H1 (cell line): ENCODE data around the gene DEAF1. TPM values are rescaled to one million over a fixed set of nuclear protein-coding genes. Genes with fewer than 3 reads are reported as not detected.

Experiments used
- CTCF ChIA-PET: fragments of 300-600 bp; sonication (Branson Sonifier 250); formaldehyde crosslinking; loops from one replicate; lab custom pipeline; 2021; ENCODE audit not compliant: partially characterized antibody; lab: Charles Lee
- POLR2A ChIA-PET: fragments of 300-600 bp; sonication (Branson Sonifier 250); formaldehyde crosslinking; loops from one replicate; lab custom pipeline; 2021; ENCODE audit warnings: inconsistent platforms; ENCODE audit not compliant: partially characterized antibody; lab: Charles Lee
- DNase-seq, 2 experiments: peaks; one replicate each; pipeline versions ENCODE4 v3.0.0 to v3.0.0-alpha.2; 2010 to 2022; ENCODE audit warnings: low spot score in 2 of 2, low read depth in 1 of 2, mixed read lengths in 1 of 2
- FAIRE-seq: peaks from 2 replicates; lab custom pipeline; 2011; peaks lifted over from hg19 to GRCh38; lab: Jason Lieb, UNC
- H2AFZ ChIP-seq: 2 replicates; pipeline ENCODE4 v1.8.1; 2012; ENCODE audit warnings: low read length, inconsistent platforms
- H2AK5ac ChIP-seq: 2 replicates; pipeline ENCODE4 v1.6.1; 2013; ENCODE audit warnings: low read depth, low read length
- H2BK120ac ChIP-seq: replicated peaks from 2 replicates; pipeline ENCODE3; 2013; ENCODE audit warnings: low read depth, low read length, inconsistent platforms
- H2BK12ac ChIP-seq: 2 replicates; pipeline ENCODE4 v1.6.1; 2013; ENCODE audit warnings: low read depth, low read length
- H2BK15ac ChIP-seq: 2 replicates; pipeline ENCODE4 v1.6.1; 2013; ENCODE audit warnings: low read length
- H2BK20ac ChIP-seq: 2 replicates; pipeline ENCODE4 v1.6.1; 2013; ENCODE audit warnings: low read length
- H2BK5ac ChIP-seq: 2 replicates; pipeline ENCODE4 v1.6.1; 2013; ENCODE audit warnings: low read depth, low read length
- H3K14ac ChIP-seq: 2 replicates; pipeline ENCODE4 v1.6.1; 2013; ENCODE audit warnings: inconsistent platforms; ENCODE audit not compliant: insufficient read length
- H3K18ac ChIP-seq: 2 replicates; pipeline ENCODE4 v1.6.1; 2013; ENCODE audit warnings: low read length; ENCODE audit errors: extremely low read depth
- H3K23ac ChIP-seq: 2 replicates; pipeline ENCODE4 v1.6.1; 2013; ENCODE audit warnings: inconsistent platforms; ENCODE audit not compliant: insufficient read length
- H3K23me2 ChIP-seq: 2 replicates; pipeline ENCODE4 v1.6.1; 2013; ENCODE audit warnings: low read depth, low read length
- H3K27ac ChIP-seq: 2 replicates; pipeline ENCODE4 v1.6.1; 2011; ENCODE audit warnings: low read depth, low read length, inconsistent platforms
- H3K27me3 ChIP-seq, 4 experiments: replicated peaks in 1 of 4; 1 replicate in 1 of 4; 2 replicates in 3 of 4; pipeline versions ENCODE4 v1.6.1 to v1.8.1; 2011 to 2013; ENCODE audit warnings: low read length in 3 of 4, mild to moderate bottlenecking in 3 of 4, inconsistent platforms in 2 of 4, mixed read lengths in 2 of 4, moderate library complexity in 1 of 4; ENCODE audit not compliant: control insufficient read depth in 3 of 4, insufficient read depth in 3 of 4; ENCODE audit errors: extremely low read depth in 1 of 4
- H3K36me3 ChIP-seq, 4 experiments: 2 replicates each; pipeline versions ENCODE4 v1.6.1 to v1.8.1; 2011 to 2013; ENCODE audit warnings: mild to moderate bottlenecking in 4 of 4, low read length in 3 of 4, moderate library complexity in 2 of 4, control low read depth in 1 of 4, inconsistent platforms in 1 of 4; ENCODE audit not compliant: insufficient read depth in 4 of 4, control insufficient read depth in 2 of 4
- H3K4ac ChIP-seq: replicated peaks from 2 replicates; pipeline ENCODE3; 2013; ENCODE audit warnings: low read length, low read depth, mixed read lengths, inconsistent platforms; ENCODE audit not compliant: insufficient read length
- H3K4me1 ChIP-seq, 4 experiments: replicated peaks in 1 of 4; 1 replicate in 1 of 4; 2 replicates in 3 of 4; pipeline versions ENCODE4 v1.6.1 to v1.8.1; 2011 to 2013; ENCODE audit warnings: low read length in 3 of 4, inconsistent platforms in 2 of 4, mixed read lengths in 1 of 4; ENCODE audit not compliant: insufficient read depth in 4 of 4, control insufficient read depth in 3 of 4
- H3K4me2 ChIP-seq, 2 experiments: 2 replicates each; pipeline versions ENCODE4 v1.6.1 to v1.8.1; 2011 to 2013; ENCODE audit warnings: low read depth in 2 of 2, low read length in 2 of 2, control low read depth in 1 of 2, inconsistent platforms in 1 of 2, mild to moderate bottlenecking in 1 of 2; ENCODE audit not compliant: insufficient read depth in 1 of 2
- H3K4me3 ChIP-seq, 4 experiments: fragments of 200-600, 300-600 bp in 1 of 4; sonication (generic), shearing (Covaris generic), sonication (Bioruptor Twin) in 1 of 4; 2 replicates each; pipeline versions ENCODE4 v1.5.1 to v1.8.1; 2011 to 2016; ENCODE audit warnings: low read length in 4 of 4, low read depth in 3 of 4, control low read depth in 2 of 4, inconsistent platforms in 2 of 4, mild to moderate bottlenecking in 2 of 4, mixed read lengths in 1 of 4, moderate library complexity in 1 of 4; ENCODE audit not compliant: insufficient read depth in 2 of 4; ENCODE audit errors: extremely low read depth in 1 of 4
- H3K56ac ChIP-seq: replicated peaks from 2 replicates; pipeline ENCODE3; 2013; ENCODE audit warnings: low read depth, mild to moderate bottlenecking, mixed read lengths, low read length, inconsistent platforms; ENCODE audit not compliant: insufficient read length
- H3K79me1 ChIP-seq: 2 replicates; pipeline ENCODE4 v1.6.1; 2013; ENCODE audit warnings: low read depth, low read length, control low read depth
- H3K79me2 ChIP-seq, 2 experiments: 2 replicates each; pipeline versions ENCODE4 v1.6.1 to v1.8.1; 2012 to 2013; ENCODE audit warnings: low read length in 2 of 2, mild to moderate bottlenecking in 2 of 2, inconsistent platforms in 1 of 2; ENCODE audit not compliant: insufficient read depth in 2 of 2, control insufficient read depth in 1 of 2
- H3K9ac ChIP-seq, 4 experiments: replicated peaks in 1 of 4; 1 replicate in 1 of 4; 2 replicates in 3 of 4; pipeline versions ENCODE4 v1.6.1 to v1.8.1; 2011 to 2013; ENCODE audit warnings: low read depth in 3 of 4, low read length in 3 of 4, control low read depth in 2 of 4, mild to moderate bottlenecking in 2 of 4, moderate library complexity in 2 of 4, inconsistent platforms in 1 of 4; ENCODE audit errors: extremely low read depth in 1 of 4
- H3K9me3 ChIP-seq, 2 experiments: 2 replicates each; pipeline versions ENCODE4 v1.6.1 to v1.8.1; 2012 to 2013; ENCODE audit warnings: mild to moderate bottlenecking in 2 of 2, moderate library complexity in 2 of 2, control low read depth in 1 of 2, inconsistent platforms in 1 of 2, low read depth in 1 of 2, low read length in 1 of 2, mixed read lengths in 1 of 2; ENCODE audit not compliant: insufficient read depth in 2 of 2
- H4K20me1 ChIP-seq, 2 experiments: replicated peaks in 1 of 2; 2 replicates each; pipeline versions ENCODE3 to v1.8.1; 2011 to 2013; ENCODE audit warnings: inconsistent platforms in 2 of 2, low read length in 2 of 2, mild to moderate bottlenecking in 1 of 2; ENCODE audit not compliant: insufficient read depth in 2 of 2, control insufficient read depth in 1 of 2
- H4K5ac ChIP-seq: 2 replicates; pipeline ENCODE4 v1.6.1; 2013; ENCODE audit warnings: low read length, low read depth, mixed read lengths, inconsistent platforms; ENCODE audit not compliant: insufficient read length
- H4K8ac ChIP-seq: 2 replicates; pipeline ENCODE4 v1.8.0; 2013; ENCODE audit warnings: mild to moderate bottlenecking, moderate library complexity, low read length, inconsistent platforms; ENCODE audit not compliant: insufficient read depth; ENCODE audit errors: extremely low read depth
- H4K91ac ChIP-seq: replicated peaks from 2 replicates; pipeline ENCODE3; 2013; ENCODE audit warnings: low read length, mixed read lengths, inconsistent platforms; ENCODE audit not compliant: insufficient read length
- ASH2L ChIP-seq: fragments of 200-600, 300-600 bp; sonication (generic); IDR thresholded peaks from one replicate; pipeline ENCODE4 v1.7.1; 2017; ENCODE audit warnings: low read length
- CHD2 ChIP-seq: IDR thresholded peaks from 2 replicates; pipeline ENCODE4 v1.6.1; 2012; ENCODE audit warnings: low read length, improper control_type of control experiment
- HDAC6 ChIP-seq: IDR thresholded peaks from one replicate; pipeline ENCODE4 v1.7.1; 2012; ENCODE audit warnings: low read depth, mild to moderate bottlenecking, inconsistent platforms, low read length, moderate library complexity
- MAX ChIP-seq: IDR thresholded peaks from 2 replicates; pipeline ENCODE4 v1.6.1; 2012; ENCODE audit warnings: inconsistent platforms
- POLR2AphosphoS5 ChIP-seq: IDR thresholded peaks from 2 replicates; pipeline ENCODE4 v1.6.1; 2011; ENCODE audit warnings: low read depth, low read length
- RBBP5 ChIP-seq: IDR thresholded peaks from 2 replicates; pipeline ENCODE4 v1.7.1; 2012; ENCODE audit warnings: low read depth, mild to moderate bottlenecking, inconsistent platforms, low read length, moderate library complexity, borderline replicate concordance
- SP4 ChIP-seq: IDR thresholded peaks from 2 replicates; pipeline ENCODE4 v1.6.1; 2012; ENCODE audit warnings: low read length, inconsistent platforms
- TEAD4 ChIP-seq: IDR thresholded peaks from 2 replicates; pipeline ENCODE4 v1.6.1; 2012; ENCODE audit warnings: low read depth, low read length, inconsistent platforms, mixed read lengths
- ZNF274 ChIP-seq: IDR thresholded peaks from 2 replicates; pipeline ENCODE4 v1.7.0; 2012; ENCODE audit warnings: low read length, borderline replicate concordance; ENCODE audit errors: extremely low read depth
- WGBS, 2 experiments: shearing (Covaris generic) in 1 of 2; methylation state at CpG; one replicate each; pipeline versions ENCODE4 v1.1.6 to v1.1.7; 2013 to 2015; ENCODE audit warnings: low lambda C conversion rate in 2 of 2, mixed read lengths in 2 of 2, inconsistent platforms in 1 of 2, low coverage in 1 of 2, missing lambda C conversion rate in 1 of 2; ENCODE audit not compliant: insufficient replicate concordance in 2 of 2, insufficient coverage in 1 of 2, insufficient read length in 1 of 2; ENCODE audit errors: extremely low coverage in 1 of 2, missing lambda C conversion rate in 1 of 2; 5-methylcytosine and 5-hydroxymethylcytosine counted together
- polyA plus RNA-seq, 7 experiments: library from polyadenylated mRNA; depleted of rRNA in 3 of 7; stranded (reverse) in 5 of 7; unstranded in 2 of 7; fragments of >200 nt in 5 of 7; fragments of 200-250 nt in 2 of 7; gene quantifications; 1 replicate in 5 of 7; 2 replicates in 1 of 7; 4 replicates in 1 of 7; pipeline versions ENCODE4 v1.2.1 to v1.2.3, GENCODE V29; 2011 to 2013; ENCODE audit warnings: missing spikeins in 2 of 7, mixed read lengths in 2 of 7
- total RNA-seq: library from RNA; stranded (reverse); fragmentation: NEBNext Ultra II Directional; extraction: Animal tissue kit (Norgen Biotek cat#: 25700); gene quantifications from 2 replicates; pipeline ENCODE4 v1.2.1, GENCODE V29; 2021
- TF ChIP-seq, protein P1 (sequence below): IDR thresholded peaks from 2 replicates; pipeline ENCODE4 v1.6.1; 2011; ENCODE audit warnings: low read length, improper control_type of control experiment

DEAF1 gene
- total and polyA plus RNA-seq, 2 of the 8 experiments (the other 6 are each of a cell fraction or from before 2014, with no cell fraction given) = 47.3 to 58.4 TPM

DNA sequence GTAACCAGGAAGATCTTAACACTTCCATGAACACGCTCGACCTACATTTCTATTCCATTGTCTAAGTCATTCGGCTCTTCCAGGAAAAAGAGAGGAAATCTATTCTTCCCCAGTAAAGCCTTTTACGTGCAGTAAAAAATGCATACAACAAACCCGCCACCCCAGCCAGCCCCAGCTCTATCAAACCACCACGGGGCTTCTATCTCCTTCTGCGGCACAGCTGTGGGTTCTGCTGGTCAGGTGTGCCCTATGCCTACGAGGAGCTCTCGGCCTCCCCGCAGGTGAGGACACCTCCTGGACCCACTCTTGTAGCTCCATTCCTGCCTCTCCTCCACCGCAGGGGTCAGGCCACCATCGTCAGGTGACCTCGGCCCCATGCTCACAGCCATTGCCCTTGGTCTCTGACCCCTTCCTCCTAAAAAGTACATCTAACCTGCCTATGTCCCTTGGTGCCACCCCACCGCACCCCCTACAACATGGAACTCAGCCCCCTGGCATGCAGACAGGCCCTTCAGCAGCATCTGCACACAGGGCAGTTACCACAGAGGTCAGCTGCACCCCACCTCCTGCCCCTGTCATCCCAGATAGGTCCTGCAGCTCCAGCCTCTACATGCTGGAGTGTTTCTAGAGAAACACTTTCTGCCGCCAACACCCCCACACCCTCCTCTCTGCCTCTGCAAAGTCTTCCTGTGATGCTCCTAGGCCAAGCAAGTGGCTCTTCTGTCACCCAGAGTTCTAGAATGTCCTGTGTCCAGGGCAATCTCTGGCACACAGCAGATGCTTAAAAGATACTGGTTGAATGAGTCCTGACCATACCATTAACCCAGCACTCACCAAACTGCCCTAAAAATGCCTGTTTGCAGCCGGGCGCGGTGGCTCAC is 3.1 kb downstream of the DEAF1 start:
- no peak overlapping the region for H3K23ac ChIP-seq
- H3K27ac ChIP-seq = no peak overlapping the region
- no peak overlapping the region for H4K91ac ChIP-seq
- 93% methylated on average over 18 of the region's 18 CpGs; no CpG with 5 or more reads in 1 of the 2 experiments for WGBS, 2 experiments
- H2AK5ac ChIP-seq = no peak overlapping the region
- H3K4me1 ChIP-seq = peaks cover 0 to 22% (median 5%) of the 10 kb centered on the region in 4 experiments; a peak in 6 of 7 replicates
- FAIRE-seq (no peak), DNase-seq (no peak)
- H3K79me1 ChIP-seq = peaks cover 12% of the 10 kb centered on the region; the same call in 1 of the 2 replicates
- no peak overlapping the region for H3K56ac ChIP-seq
- ChIA-PET POLR2A (interaction anchor here (1.0 to 2.8 kb wide), 6 partner anchors 12 to 56 kb away, joined by 3 to 9 read pairs (median 4); partner anchors contain the start of gene TALDO1), CTCF (interaction anchor here (0.7 to 2.1 kb wide), 7 partner anchors 10 to 65 kb away, joined by 3 to 10 read pairs (median 3); no protein-coding TSS in a partner anchor)
- no peak overlapping the region for H3K4me2 ChIP-seq
- H4K8ac ChIP-seq = no peak overlapping the region; the same call in 1 of the 2 replicates
- no peak overlapping the region for H3K4ac ChIP-seq
- no peak overlapping the region for H3K4me3 ChIP-seq
- no peak overlapping the region; the same call in 1 of the 2 replicates for H2BK20ac ChIP-seq
- no peak overlapping the region for H2BK120ac ChIP-seq
- H2AFZ ChIP-seq = no peak overlapping the region
- no peak overlapping the region for H4K5ac ChIP-seq
- peaks cover 7% of the 10 kb centered on the region; the same call in 1 of the 2 replicates for H3K23me2 ChIP-seq
- H4K20me1 ChIP-seq = peaks cover 10 to 15% of the 10 kb centered on the region in 2 experiments
- no peak overlapping the region; the same call in 1 of the 2 replicates for H3K18ac ChIP-seq
- H3K9ac ChIP-seq = no peak overlapping the region
- peaks cover 2 to 23% (median 11%) of the 10 kb centered on the region in 4 experiments; a peak in 7 of 8 replicates for H3K36me3 ChIP-seq
- no peak overlapping the region for H2BK15ac ChIP-seq
- TF ChIP-seq HDAC6 (no peak), ASH2L (no peak), ZNF274 (no peak), TEAD4 (no peak), SP4 (no peak), CHD2 (no peak), MAX (no peak), RBBP5 (no peak), POLR2AphosphoS5 (no peak)
- TF ChIP-seq, protein P1, sequence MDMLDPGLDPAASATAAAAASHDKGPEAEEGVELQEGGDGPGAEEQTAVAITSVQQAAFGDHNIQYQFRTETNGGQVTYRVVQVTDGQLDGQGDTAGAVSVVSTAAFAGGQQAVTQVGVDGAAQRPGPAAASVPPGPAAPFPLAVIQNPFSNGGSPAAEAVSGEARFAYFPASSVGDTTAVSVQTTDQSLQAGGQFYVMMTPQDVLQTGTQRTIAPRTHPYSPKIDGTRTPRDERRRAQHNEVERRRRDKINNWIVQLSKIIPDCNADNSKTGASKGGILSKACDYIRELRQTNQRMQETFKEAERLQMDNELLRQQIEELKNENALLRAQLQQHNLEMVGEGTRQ = no peak
- no peaks in the 10 kb centered on the region for H3K27me3 ChIP-seq
- peaks cover 5 to 33% of the 10 kb centered on the region in 2 experiments; a peak in 3 of 4 replicates for H3K79me2 ChIP-seq
- no peak overlapping the region for H3K14ac ChIP-seq
- peak overlapping the region; percentile 50; the same call in 1 of the 2 replicates for H2BK12ac ChIP-seq
- H3K9me3 ChIP-seq = peaks cover 0 to 2% of the 10 kb centered on the region in 2 experiments; a peak in 1 of 4 replicates
- no peak overlapping the region for H2BK5ac ChIP-seq
